Measurements from ENCODE around the gene NUDT10. TPM values are rescaled to one million over a fixed set of nuclear protein-coding genes. Genes with fewer than 3 reads are reported as not detected.

The NUDT10 gene
- 0.62 and 2.2 TPM in 2 replicates for total RNA-seq

GRCh38 chrX:51332188-51332942 is at the start of gene NUDT10:
Gene NUDT10 (plus strand): TSS chrX:51332822. CDS start chrX:51332966, 144 bp downstream.

Other genes with a start within 250 kb of the NUDT10 start
- gene NUDT11, start 163.8 kb downstream of the NUDT10 start, total RNA-seq = 11.3 and 12.5 TPM in 2 replicates

All from hair follicular keratinocyte (primary cell).